COLO829 (cell line): ENCODE measurements around the gene MED31.
A peak's percentile ranks its signal among the peaks of the same experiment; 100 is the strongest.
"Not testable (repeated sequence)": the region's sequence is repeated elsewhere in the genome, so short reads cannot be mapped to it uniquely, and the experiment has no call there.

ENCODE experiments used
- DNase-seq: peaks from one replicate; pipeline ENCODE4 v3.0.0; 2012; ENCODE audit warnings: low spot score

MED31 gene

DNA sequence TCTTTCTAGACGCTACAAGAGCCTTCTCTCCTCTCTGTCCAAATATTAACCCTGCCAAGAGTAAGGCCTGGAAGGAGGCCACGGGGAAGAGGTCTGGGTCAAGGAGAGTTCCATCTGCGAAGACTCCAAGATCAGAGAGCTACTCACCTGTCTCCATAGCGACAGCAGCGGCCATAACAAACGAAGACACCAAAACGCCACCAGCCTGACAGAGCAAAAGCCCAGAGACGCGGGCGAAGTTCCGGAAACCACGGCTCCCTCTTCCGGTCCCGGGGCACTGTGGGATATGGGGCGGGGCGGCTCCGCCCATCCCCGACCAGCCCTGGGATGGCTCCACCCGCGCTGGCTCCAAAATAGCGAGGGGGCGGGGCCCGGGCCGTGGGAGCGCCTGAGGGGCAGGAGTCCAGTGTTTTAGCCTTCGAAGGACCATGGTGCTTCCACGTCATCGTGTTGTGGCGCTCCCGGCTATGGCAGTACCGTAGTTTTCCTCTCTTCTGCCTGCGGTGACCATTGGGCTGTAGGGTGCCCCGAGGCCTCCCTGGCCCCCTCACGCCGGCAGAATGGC, at the start of gene MED31, which contains the start of gene C17orf100:
Gene MED31 (minus strand): TSS at position 252 of the 565 bp plus-strand sequence. CDS start 77 bp downstream, at position 175.
Gene C17orf100 (plus strand): TSS at position 409 of the 565 bp plus-strand sequence. CDS start 152 bp downstream, at position 561.
- DNase-seq, result peak; percentile 97

DNA sequence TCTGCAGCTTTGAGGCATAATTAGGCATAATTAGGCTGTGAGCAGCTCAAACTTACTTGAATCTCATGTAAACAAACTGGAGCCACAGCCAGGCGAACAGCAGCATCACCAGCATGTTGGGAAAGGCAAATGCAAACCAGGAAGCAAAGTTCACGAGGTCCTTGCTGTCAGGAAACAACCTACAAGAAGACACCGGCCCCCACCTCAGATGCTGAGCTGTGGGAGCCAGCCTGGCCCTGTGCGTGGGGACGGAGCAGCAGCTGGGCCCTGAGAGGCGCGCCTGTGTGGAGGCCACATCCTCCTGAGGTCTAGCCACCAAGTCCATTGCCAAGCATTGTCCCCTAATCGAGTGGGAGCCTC, 49.5 kb upstream of the MED31 start:
- DNase-seq, result no peak

DNA sequence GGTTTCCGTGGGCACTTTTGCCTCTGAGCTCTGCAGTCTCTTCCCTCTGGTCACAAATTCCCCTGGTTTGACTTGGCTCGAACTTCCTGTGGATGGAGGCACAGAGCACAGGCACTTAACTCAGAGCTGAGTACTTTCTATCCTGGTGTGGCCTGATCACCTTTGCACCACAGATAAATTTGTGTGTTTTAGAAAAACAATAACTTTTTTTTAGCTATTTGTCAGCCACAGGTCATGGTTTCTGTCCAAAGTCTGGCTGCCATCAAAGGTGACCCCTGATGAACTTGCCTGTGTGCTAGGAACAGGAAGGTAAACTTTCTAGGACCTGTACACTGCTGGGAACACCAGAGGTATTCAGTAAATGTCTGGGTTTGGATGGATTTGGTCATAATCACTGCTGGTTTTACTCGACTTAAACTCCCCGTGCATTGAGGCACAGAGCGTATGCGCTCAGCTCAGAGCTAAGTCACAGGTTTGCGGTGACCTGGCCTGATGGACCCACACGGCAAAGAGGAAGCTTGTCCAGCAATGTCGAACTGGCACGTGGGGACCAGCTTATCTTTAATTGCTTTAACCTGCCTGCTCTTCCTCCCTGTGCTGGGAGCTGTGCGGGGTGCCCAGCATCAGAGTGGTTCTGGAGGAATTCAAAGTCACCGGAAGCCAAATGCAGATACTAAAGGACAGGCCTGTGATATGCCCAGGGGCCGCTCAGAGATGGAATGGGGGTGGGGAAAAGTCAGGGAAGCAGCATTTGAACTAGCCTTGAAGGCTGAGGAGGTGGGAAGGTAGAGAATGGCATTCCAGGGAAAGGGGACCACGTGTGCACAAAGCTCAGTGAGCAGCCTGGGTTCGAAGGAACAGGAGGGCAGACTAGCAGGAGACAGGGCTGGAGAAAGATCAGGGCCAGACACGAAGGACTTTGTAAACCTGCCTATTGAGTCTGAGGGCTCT, 48.9 kb upstream of the MED31 start:
- no peak for DNase-seq

DNA sequence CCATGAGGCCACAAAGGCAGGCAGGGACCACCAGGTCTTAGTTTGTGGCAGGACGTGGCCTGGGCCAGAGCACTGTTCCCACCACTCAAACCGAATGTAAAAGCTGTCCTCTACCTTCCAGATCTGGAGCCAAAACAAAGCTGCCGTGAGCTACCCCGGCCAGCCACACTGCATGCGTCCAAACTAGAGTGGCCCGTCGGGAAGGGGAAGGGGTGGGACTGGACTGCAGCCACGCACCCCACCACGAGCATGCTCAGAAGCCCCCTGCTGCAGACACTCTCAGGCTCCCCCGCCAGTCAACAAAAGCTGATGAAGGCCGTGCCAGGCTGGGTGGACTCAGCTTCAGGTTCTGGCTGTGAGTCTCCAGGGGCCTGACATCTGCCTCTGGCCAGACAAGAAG, 46.6 kb upstream of the MED31 start:
- DNase-seq, result no peak

DNA sequence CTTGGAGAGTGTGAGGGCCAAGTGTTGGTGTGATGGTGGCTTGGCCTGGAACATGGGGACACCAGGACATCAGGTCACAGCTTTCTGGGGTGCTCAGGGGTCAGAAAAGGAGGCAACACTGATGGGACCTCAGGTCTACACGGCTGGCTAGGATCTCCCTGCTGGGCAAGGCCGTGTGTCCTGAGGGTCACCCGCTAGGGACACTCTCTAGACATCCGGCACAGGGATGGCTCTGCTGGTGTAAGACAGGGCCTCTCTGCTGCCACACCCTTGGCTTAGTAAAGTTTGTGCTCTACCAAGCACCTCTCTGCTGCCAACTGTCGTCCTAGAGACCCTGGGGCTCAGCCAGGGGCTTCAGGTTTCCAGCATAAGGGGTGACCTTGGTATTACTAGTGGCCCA, 45.5 kb upstream of the MED31 start:
- DNase-seq, result no peak

DNA sequence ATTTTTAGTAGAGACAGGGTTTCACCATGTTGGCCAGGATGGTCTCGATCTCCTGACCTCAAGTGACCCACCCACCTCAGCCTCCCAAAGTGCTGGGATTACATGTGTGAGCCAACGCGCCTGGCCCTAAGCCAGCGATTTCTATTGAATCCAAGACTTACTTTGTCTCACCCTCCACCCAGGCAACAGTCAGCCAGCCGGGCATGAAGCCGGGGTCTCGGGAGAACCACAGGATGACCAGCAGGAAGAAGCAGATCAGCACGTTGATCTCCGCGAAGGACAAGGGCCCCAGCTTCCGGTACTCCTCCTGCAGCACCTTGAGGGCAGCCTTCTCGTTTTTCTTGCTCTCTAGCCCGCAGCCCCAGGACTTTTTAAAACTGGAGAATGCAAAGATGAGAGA, 44.2 kb upstream of the MED31 start:
- no peak for DNase-seq

DNA sequence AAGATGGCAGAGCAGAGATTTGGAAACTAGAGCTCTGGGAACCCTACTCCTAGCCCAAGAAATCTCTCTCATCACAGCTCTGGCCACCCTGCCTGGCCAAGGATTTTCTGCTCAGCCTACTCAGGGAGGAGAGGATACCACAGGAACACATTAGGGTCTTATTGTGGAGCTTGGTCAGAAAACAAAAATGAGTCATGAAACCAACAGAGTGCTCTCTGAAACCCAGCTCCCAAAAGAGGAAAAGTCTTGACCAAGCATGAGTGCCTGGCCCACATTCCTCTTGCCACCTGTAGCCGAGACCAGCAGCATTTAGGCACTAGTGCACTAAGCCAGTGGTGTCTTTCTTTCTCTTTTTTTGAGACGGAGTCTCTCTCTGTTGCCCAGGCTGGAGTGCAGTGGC, 43.6 kb upstream of the MED31 start:
- no peak for DNase-seq

DNA sequence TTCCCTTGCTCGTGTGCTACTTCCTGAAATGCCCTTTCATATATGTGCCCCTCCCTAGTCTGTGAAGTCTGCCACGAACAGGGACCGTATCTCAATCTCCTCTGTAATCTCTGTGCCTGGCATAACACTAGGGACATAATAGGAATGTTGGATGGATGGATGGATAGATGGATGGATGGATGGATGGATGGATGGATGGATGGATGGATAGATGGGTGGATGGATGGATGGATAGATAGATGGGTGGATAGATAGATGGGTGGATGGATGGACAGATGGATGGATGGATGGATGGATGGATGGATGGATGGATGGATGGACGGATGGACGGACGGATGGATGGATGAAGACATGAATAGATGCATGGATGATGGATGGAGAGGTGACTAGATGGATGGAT, 40.6 kb upstream of the MED31 start:
- not testable (repeated sequence) for DNase-seq

DNA sequence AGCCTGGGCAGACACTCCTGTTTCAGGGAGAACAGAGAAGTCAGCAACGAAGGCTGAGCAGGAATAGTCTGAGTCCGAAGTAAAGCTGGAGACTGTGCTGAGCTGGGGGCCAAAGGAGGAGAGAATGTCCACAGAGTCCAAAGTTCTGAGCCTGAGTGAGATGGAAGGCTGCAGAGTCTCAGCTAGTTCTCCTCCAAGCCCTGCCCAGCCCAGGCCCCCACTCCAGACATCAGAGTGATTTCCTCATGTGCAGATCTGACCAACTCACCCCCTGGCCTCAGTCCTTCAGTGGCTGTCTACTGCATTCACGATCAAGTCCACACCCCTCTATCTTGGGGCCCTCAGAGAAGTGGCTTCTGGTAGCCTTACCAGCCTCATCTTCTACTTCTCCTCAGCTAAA, 40.1 kb upstream of the MED31 start:
- DNase-seq, result no peak

DNA sequence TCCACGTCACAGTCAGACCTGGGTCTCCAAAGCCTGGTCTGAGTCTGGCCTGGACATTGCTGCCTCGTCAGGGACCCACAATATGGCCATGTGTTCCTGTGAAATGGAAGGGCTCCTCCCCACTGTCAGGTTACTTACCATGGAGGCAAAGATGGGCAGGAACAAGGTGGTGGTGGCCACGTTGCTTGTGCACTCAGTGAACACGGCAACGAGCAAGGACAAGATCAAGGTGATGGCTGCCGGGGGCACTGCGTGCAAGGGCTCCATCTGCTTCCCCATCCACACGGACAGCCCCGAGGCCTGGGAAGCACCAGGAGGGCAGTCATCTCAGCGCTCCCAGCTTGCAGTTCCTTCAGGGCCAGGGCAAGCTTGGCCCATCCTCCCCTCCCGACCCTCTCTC, 39.2 kb upstream of the MED31 start:
- no peak for DNase-seq

DNA sequence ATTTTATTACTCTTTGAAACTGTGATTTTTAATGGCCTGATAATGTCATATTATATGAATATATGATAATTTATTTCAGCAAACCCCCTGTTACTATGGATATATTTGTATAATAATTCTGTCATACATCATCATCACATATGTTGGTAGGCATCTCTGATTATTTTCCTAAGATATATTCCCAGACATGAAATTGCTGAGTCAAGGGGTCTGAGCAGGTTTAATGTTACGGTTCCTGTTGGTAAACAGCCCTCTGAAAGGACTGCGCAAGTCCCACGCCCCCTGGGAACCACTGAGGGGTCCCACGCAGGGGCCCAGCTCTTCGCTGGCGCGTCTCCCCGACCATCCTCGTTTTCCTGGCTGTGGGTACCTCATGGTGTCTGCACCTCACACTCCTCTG, 37.5 kb upstream of the MED31 start:
- DNase-seq, result no peak

DNA sequence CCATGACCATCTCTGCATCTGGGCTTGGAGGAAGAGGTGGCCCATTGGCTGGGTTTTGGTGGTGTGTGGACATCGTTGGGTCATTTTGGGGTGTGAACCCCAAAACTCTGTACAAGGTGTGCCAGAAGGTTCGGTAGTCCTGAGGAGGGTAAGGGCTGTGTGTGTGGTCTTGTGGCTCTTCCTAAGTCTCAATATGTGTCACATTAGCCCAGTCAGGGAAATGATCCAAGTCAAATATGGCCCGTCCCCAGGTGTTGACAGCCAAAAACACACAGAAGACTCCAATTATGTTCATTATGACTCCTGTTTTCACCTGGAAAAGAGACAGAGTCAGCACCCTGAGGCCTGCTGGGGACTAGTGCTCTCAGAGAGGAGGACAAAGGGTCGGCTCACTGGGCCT, 34.6 kb upstream of the MED31 start:
- no peak for DNase-seq

DNA sequence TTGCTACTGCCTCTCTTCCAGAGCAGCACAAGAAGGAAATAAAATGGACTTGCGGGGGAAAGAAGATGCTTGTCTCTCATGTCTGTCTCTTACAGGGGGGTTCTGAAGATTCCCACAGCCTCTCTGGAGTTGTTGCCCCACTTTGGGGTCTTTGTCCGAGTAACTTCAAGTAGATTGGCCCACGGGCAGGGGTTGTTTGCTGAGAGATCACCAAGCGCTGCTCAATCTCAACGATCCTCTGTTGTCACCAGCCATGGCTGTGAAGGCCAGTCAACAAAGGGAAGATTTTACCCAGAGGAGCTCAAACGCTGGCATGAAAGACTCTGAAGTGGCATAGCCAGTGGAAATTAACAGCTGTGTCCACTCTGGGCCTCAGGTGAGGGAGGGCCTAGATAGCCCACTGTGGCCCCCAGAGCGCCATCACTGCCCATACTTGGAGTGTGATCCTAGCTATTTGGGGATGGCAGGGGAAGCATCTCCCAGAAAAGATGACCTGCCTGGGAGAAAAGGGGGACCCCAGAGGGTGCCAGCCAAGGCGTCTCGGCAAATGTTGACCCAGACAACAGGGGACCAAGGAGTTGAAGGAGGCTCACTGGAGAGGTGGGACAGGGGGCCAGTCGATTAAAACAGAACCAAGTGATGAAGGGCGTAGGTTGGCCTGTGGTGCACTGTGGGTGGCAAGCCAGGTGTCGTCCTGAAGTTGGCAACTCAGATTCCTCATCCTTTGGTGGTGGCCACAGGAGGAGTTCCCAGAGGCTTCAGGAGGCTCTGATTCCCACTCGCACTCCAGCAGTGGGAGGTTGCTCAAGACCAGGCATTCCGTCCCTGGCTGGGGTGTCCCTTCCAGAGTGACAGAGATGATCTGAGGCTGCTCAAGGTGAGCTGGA, 33.7 kb upstream of the MED31 start:
- no peak for DNase-seq

DNA sequence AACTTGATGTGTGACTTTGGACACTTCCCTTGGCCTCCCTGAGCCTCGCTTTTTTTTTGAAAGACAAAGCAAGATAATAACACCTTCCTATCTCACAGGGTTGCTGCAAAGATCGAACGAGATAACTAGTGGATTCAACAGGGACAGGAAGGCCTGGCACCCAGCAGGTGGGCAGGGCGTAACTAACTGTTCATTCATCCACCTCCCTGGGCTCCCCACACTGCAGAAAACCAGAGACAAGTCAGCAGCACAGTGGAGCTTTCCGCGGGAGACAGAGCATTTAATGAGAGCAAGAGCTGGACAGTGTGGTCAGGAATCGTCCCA, 33.0 kb upstream of the MED31 start:
- no peak for DNase-seq

DNA sequence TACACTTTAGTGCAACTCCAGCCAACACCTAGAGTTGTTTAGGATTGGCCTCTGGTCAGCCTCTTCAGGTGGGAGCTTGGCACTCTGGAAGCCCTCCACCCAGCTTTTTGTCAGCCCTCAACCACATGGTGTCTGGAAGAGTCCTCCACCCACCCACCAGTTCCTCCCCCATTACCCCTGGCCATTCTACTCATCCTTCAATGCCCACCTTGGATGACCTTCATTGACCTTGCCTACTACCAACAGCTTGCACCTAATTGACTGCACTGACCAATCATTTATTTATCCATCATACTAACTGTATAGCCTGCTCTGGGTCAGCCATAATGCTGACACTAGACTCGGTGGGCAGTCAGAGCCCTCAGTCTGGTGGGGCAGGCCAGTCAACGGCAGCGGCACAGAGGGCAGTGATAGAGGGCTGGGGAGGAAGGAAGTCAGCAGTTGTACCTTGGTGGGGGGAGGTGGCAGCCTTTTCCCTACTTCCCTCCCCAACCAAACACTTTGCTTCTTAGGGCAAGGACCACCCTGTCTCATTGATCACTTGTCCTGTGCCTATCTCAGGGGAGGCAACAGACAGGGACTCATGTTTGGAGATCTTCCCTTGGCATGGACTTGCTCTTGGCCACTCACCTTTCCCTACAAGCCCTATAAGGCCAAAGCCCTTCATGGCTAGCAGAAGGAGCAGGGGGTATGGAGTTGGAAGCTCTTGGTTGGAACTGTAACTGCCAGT, 32.5 kb upstream of the MED31 start:
- no peak for DNase-seq

DNA sequence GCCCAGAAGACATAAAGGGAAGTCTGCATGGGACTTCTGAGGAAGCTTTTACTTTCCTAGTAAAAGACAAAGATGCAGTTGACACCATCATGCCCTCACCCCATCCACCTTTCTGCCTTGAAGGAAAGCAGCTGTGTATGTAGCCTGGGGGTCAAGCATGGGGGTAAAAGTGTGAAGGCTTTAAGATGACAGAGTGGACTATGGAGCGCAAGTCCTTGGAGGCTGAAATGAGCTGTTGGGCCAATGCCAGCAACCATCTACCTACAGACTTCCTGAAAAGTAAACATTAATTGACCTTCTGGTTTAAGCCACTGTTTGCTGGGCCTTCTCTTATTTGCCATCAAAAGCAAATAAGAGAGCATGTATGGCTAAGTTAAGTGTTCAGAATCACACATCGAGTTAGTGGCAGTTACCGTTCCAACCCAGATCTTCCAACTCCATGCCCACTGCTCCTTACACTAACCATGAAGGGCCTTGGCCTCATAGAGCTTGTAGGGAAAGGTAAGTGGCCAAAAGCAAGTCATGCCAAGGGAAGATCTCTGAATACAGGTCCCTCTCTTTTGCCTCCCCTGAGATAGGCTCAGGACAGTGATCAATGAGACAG, 31.8 kb upstream of the MED31 start:
- no peak for DNase-seq

DNA sequence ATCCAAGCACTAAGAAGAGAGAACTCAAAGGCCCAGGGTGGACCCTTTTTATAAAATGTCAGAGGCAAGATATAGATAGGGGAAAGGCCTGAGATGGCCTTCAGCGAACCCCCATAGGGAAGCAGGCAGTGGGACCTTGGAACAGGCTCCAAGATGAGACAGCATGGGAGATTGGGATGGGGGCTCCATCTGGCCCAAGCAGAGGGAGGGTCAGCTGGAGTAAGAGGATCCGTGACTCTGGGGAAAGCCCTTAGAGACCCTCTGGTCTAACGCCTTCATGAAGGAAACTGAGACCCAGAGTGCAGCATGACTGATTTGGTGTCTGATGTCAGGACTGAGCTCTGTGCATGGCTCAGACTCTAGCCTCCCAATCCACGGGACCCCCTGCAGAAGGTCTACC, 30.9 kb upstream of the MED31 start:
- DNase-seq, result no peak

DNA sequence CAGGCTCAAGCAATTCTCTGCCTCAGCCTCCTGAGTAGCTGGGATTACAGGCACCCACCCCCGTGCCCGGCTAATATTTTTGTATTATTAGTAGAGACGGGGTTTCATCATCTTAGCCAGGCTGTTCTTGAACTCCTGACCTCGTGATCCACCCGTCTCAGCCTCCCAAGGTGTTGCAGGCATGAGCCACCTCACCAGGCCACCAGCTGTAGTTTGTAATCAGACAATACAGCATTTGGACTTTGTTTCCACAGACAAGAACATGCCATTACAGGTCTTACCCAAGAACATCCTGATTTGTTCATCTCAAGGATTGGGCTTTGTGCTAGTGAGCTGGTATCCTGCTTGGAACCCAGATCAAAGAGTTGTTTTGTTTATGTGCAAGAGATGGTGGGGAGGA, 30.3 kb upstream of the MED31 start:
- DNase-seq, result no peak

DNA sequence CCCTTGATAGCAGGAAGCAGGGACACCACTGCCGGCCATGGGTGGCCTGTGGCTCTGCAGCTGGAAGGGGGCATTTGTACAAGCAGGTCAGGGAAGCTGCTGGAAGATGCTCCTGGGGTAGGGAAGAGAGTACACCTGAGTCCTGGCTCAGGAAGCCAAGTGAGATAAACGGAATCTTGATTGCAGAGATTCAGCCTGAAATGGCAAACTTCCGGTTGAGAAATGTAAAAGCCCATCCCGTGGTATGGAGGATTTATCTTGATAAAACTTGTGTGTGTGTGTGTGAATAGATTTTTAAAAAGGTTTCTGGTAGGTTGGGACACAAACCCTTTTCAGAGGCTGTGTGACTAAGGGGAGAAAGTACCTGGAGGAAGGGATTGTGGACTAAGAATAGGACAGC, 29.8 kb upstream of the MED31 start:
- DNase-seq, result no peak

DNA sequence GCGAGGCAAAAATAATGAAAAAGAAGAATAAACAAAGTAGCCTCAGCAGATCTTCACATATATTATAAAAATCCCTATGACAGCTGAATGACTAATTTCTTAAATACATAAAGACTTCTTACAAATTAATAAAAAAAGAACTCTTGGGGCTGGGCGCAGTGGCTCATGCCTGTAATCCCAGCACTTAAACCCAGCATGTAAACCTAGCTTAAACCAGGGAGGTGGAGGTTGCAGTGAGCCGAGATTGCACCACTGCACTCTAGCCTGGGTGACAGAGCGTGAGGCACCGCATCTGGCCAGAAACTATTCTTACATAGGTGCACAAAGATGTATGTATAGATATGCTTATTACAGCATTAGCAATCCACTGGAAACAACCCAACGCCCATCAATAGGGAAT, 27.8 kb upstream of the MED31 start:
- DNase-seq, result no peak

DNA sequence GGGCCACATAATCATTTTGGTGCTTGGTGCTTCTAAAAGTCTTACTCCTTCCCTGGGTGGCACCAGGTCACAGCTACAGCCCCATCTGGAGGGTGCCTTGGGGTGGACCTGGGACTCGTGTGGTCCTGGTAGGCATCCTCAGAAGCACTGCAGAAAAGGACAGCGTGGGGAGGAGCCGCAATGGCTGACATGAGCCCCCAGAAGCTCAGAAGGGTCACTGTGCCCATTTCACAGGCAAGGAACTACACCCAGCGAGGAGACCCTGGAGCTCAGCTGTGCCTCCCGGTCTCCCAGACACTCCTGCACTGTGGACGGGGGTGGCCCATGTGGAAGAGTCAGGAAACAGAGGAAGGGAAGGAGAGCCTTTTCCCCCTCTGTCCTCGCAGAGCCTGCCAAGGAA, 26.5 kb upstream of the MED31 start:
- no peak for DNase-seq
